IMR-90 (cell line): ENCODE measurements around the gene NCK1. TPM values are rescaled to one million over a fixed set of nuclear protein-coding genes. Genes with fewer than 3 reads are reported as not detected.

Experiments
- ATAC-seq: fragments of 200-7000 bp; cut with Tn5 transposase; 2 replicates; pipeline ENCODE4 v1.9.1; 2020; ENCODE audit warnings: low read depth, mild to moderate bottlenecking, moderate library complexity
- BruUV-seq: library from RNA; stranded (reverse); fragments of 400-500 nt; replicated peaks from 2 replicates; lab custom pipeline; 2021; lab: Mats Ljungman, UMichigan
- CTCF ChIA-PET: fragments of 300-600 bp; formaldehyde crosslinking; extraction: SDS; loops from one replicate; lab custom pipeline; 2021; ENCODE audit warnings: antibody characterized with exemption; lab: Yijun Ruan, JAX
- POLR2A ChIA-PET: fragments of 300-600 bp; sonication (Branson Sonifier 250); formaldehyde crosslinking; loops from one replicate; lab custom pipeline; 2022; ENCODE audit warnings: antibody characterized with exemption; ENCODE audit not compliant: unreplicated experiment; lab: Charles Lee
- DNase-seq: peaks from one replicate; pipeline ENCODE4 v3.0.0; 2013
- H2AFZ ChIP-seq: replicated peaks from 2 replicates; pipeline ENCODE3; 2013; ENCODE audit warnings: low read length, mild to moderate bottlenecking; ENCODE audit not compliant: poor library complexity
- H2AK5ac ChIP-seq: 2 replicates; pipeline ENCODE4 v1.6.1; 2013; ENCODE audit warnings: low read depth, low read length, inconsistent platforms
- H2AK9ac ChIP-seq: replicated peaks from 2 replicates; pipeline ENCODE3; 2013; ENCODE audit warnings: mild to moderate bottlenecking, low read depth, low read length, moderate library complexity; ENCODE audit not compliant: poor library complexity
- H2BK120ac ChIP-seq: 2 replicates; pipeline ENCODE4 v1.6.1; 2013; ENCODE audit warnings: low read depth, low read length, inconsistent platforms
- H2BK15ac ChIP-seq: 3 replicates; pipeline ENCODE4 v1.6.1; 2013; ENCODE audit warnings: low read depth, low read length, inconsistent platforms
- H2BK20ac ChIP-seq: 2 replicates; pipeline ENCODE4 v1.6.1; 2013; ENCODE audit warnings: low read depth, mild to moderate bottlenecking, inconsistent platforms, low read length, moderate library complexity
- H2BK5ac ChIP-seq: 2 replicates; pipeline ENCODE4 v1.6.1; 2013; ENCODE audit warnings: mild to moderate bottlenecking, low read depth, low read length, inconsistent platforms; ENCODE audit not compliant: poor library complexity, severe bottlenecking
- H3K14ac ChIP-seq: replicated peaks from 2 replicates; pipeline ENCODE4 v1.6.1; 2013; ENCODE audit warnings: low read depth, low read length, inconsistent platforms
- H3K18ac ChIP-seq: 2 replicates; pipeline ENCODE4 v1.6.1; 2013; ENCODE audit warnings: low read depth, low read length, control low read depth
- H3K23ac ChIP-seq: 2 replicates; pipeline ENCODE4 v1.6.1; 2013; ENCODE audit warnings: low read depth, low read length, inconsistent platforms
- H3K27ac ChIP-seq: 2 replicates; pipeline ENCODE4 v1.5.1; 2013; ENCODE audit warnings: mild to moderate bottlenecking, control low read depth, low read length; ENCODE audit not compliant: insufficient read depth
- H3K27me3 ChIP-seq: 2 replicates; pipeline ENCODE4 v1.6.1; 2013; ENCODE audit warnings: low read length; ENCODE audit not compliant: control insufficient read depth, insufficient read depth
- H3K36me3 ChIP-seq: 2 replicates; pipeline ENCODE4 v1.6.1; 2013; ENCODE audit warnings: low read length, mixed read lengths; ENCODE audit not compliant: control insufficient read depth, insufficient read depth
- H3K4ac ChIP-seq: 2 replicates; pipeline ENCODE4 v1.6.1; 2013; ENCODE audit warnings: low read depth, low read length, inconsistent platforms
- H3K4me1 ChIP-seq: 2 replicates; pipeline ENCODE4 v1.6.1; 2013; ENCODE audit warnings: low read length, mixed read lengths; ENCODE audit not compliant: control insufficient read depth, insufficient read depth
- H3K4me2 ChIP-seq: 2 replicates; pipeline ENCODE4 v1.6.1; 2013; ENCODE audit warnings: low read depth, mild to moderate bottlenecking, control low read depth, low read length, moderate library complexity
- H3K4me3 ChIP-seq: 2 replicates; pipeline ENCODE4 v1.5.1; 2013; ENCODE audit warnings: low read depth, mild to moderate bottlenecking, control low read depth, low read length, moderate library complexity; ENCODE audit not compliant: insufficient read depth
- H3K56ac ChIP-seq: 2 replicates; pipeline ENCODE4 v1.6.1; 2013; ENCODE audit warnings: low read length, inconsistent platforms; ENCODE audit not compliant: insufficient read depth; ENCODE audit errors: extremely low read depth
- H3K79me1 ChIP-seq, 2 experiments: 2 replicates each; pipeline ENCODE4 v1.6.1; 2013; ENCODE audit warnings: low read length in 2 of 2, inconsistent platforms in 1 of 2, low read depth in 1 of 2
- H3K9ac ChIP-seq: 2 replicates; pipeline ENCODE4 v1.6.1; 2013; ENCODE audit warnings: low read depth, low read length, control low read depth
- H3K9me1 ChIP-seq: 2 replicates; pipeline ENCODE4 v1.6.1; 2013; ENCODE audit warnings: low read length, inconsistent platforms; ENCODE audit not compliant: insufficient read depth
- H3K9me3 ChIP-seq: 2 replicates; pipeline ENCODE4 v1.6.1; 2013; ENCODE audit warnings: low read length; ENCODE audit not compliant: control insufficient read depth, insufficient read depth
- H4K20me1 ChIP-seq: 2 replicates; pipeline ENCODE4 v1.6.1; 2013; ENCODE audit warnings: low read length, inconsistent platforms; ENCODE audit not compliant: insufficient read depth
- H4K5ac ChIP-seq: 2 replicates; pipeline ENCODE4 v1.6.1; 2013; ENCODE audit warnings: mild to moderate bottlenecking, low read depth, low read length, control low read depth
- H4K8ac ChIP-seq, 2 experiments: 2 replicates each; pipeline ENCODE4 v1.6.1; 2013; ENCODE audit warnings: low read depth in 2 of 2, low read length in 2 of 2, control low read depth in 1 of 2, inconsistent platforms in 1 of 2
- H4K91ac ChIP-seq: 2 replicates; pipeline ENCODE4 v1.6.1; 2013; ENCODE audit warnings: low read depth, low read length, inconsistent platforms; ENCODE audit not compliant: insufficient read depth
- BHLHE40 ChIP-seq: fragments of 150-350 bp; IDR thresholded peaks from 2 replicates; pipeline ENCODE4 v1.6.1; 2016; ENCODE audit warnings: mild to moderate bottlenecking, low read depth, low read length
- FOS ChIP-seq: fragments of 150-350 bp; IDR thresholded peaks from 2 replicates; pipeline ENCODE4 v1.6.1; 2016; ENCODE audit warnings: low read depth, low read length
- MAZ ChIP-seq: IDR thresholded peaks from 2 replicates; pipeline ENCODE4 v1.6.1; 2012; ENCODE audit warnings: low read depth, mild to moderate bottlenecking, low read length, improper control_type of control experiment, moderate library complexity, borderline replicate concordance
- RAD21 ChIP-seq: IDR thresholded peaks from 2 replicates; pipeline ENCODE4 v1.6.1; 2012; ENCODE audit warnings: low read length, improper control_type of control experiment
- RCOR1 ChIP-seq: IDR thresholded peaks from 2 replicates; pipeline ENCODE4 v1.6.1; 2012; ENCODE audit warnings: mild to moderate bottlenecking, low read length, improper control_type of control experiment; ENCODE audit not compliant: insufficient replicate concordance
- WGBS, 2 experiments: methylation state at CpG; one replicate each; pipeline versions ENCODE4 v1.1.5 to v1.1.7; 2013; ENCODE audit warnings: missing lambda C conversion rate in 2 of 2; ENCODE audit not compliant: insufficient read length in 1 of 2; ENCODE audit errors: extremely low coverage in 2 of 2; 5-methylcytosine and 5-hydroxymethylcytosine counted together
- dilution Hi-C: fragments of 300-500 bp; cut with HindIII; formaldehyde crosslinking; loops from one replicate; pipeline ENCODE4 v1.14.3; 2018; ENCODE audit warnings: low sequenced_read_pairs; ENCODE audit not compliant: unreplicated experiment
- in situ Hi-C: fragments of 300-500 bp; cut with MboI; formaldehyde crosslinking; loops from 3 replicates; pipeline ENCODE4 v1.14.3; 2019; ENCODE audit warnings: low sequenced_read_pairs, inconsistent platforms, mixed read lengths
- intact Hi-C: fragments of 100-400 bp; cut with micrococcal nuclease; formaldehyde crosslinking; loops from 2 replicates; pipeline ENCODE4 v1.10.0; 2022
- polyA plus RNA-seq, 3 experiments: library from polyadenylated mRNA; depleted of rRNA; stranded (reverse); fragments of >200 nt; gene quantifications; 2 replicates each; pipeline ENCODE4 v1.2.3, GENCODE V29; 2012; ENCODE audit warnings: low replicate concordance in 1 of 3
- total RNA-seq: library from RNA; depleted of rRNA; stranded (reverse); fragments of >200 nt; gene quantifications from 2 replicates; pipeline ENCODE4 v1.2.3, GENCODE V29; 2012
- TF ChIP-seq, protein P1 (sequence below): fragments of 150-350 bp; IDR thresholded peaks from 2 replicates; pipeline ENCODE4 v1.6.1; 2016; ENCODE audit warnings: low read depth, mild to moderate bottlenecking, low read length, moderate library complexity, borderline replicate concordance

The NCK1 gene
- total and polyA plus RNA-seq, 2 of the 4 experiments (the other 2 are of a cell fraction): 23.7 to 24.3 TPM

DNA sequence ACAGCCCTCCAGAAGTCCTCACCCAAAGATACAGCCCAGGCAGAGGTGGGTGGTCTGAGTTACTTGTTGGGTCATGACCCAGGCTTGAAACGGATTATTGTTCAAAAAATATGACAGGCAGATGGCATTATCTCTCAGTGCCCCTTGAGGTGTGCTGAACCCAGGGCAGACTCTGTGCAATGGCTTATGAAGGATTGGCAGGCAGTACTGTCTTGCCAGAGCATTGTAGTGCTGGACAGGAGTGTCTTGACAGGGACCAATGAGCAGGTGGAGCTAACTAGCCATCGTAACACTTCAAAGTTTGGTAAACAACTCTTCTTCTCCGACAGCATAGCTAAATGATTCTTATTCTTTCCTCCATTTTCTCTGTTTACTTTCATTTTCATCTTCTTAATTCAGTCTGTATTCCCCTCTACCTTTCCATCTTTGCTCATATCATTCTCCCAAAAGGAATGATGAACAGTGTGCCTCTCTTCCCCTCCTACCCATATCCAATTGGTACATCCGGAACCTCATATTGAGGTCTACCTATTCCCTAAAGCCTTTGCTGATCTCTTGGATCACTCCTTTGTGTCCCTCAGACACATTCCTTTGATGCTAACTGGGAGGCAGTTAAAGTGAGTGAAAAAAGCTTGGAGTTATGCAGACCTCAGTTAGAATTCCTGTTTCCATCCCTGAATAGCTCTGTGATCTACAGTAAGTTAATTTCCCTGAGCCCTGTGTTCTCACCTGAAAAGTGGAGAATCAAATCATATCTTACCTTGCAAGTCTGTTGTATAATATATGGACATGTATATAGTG is 93.2 kb downstream of the NCK1 start (continued):
- no peak for TF ChIP-seq RAD21
- TF ChIP-seq MAZ: no peak

- H3K4me1 ChIP-seq: peaks cover 24% of the 10 kb centered on the region
- no peaks in the 10 kb centered on the region for H3K27me3 ChIP-seq
- no peaks in the 10 kb centered on the region for H4K20me1 ChIP-seq
- no peaks in the 10 kb centered on the region for H3K36me3 ChIP-seq
- H3K79me1 ChIP-seq: peaks cover 5 to 27% of the 10 kb centered on the region in 2 experiments
- dilution Hi-C loops: no loop called here
- H3K56ac ChIP-seq: peak overlapping the region; percentile 81
- H4K8ac ChIP-seq: peak overlapping the region; percentile 6 to 82; a peak in 3 of 4 replicates
- no peak overlapping the region for H3K9ac ChIP-seq
- peak overlapping the region; percentile 66; the same call in 1 of the 2 replicates for H3K27ac ChIP-seq
- TF ChIP-seq, protein P1, sequence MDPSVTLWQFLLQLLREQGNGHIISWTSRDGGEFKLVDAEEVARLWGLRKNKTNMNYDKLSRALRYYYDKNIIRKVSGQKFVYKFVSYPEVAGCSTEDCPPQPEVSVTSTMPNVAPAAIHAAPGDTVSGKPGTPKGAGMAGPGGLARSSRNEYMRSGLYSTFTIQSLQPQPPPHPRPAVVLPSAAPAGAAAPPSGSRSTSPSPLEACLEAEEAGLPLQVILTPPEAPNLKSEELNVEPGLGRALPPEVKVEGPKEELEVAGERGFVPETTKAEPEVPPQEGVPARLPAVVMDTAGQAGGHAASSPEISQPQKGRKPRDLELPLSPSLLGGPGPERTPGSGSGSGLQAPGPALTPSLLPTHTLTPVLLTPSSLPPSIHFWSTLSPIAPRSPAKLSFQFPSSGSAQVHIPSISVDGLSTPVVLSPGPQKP: no peak
- TF ChIP-seq FOS: peak; percentile 72
- peak; percentile 66 for TF ChIP-seq RCOR1
- peak; percentile 46; the same call in 1 of the 2 replicates for TF ChIP-seq BHLHE40
- H3K18ac ChIP-seq: peak overlapping the region; percentile 84; the same call in 1 of the 2 replicates
- 17% methylated on average over 1 of the region's 2 CpGs; no CpG with 5 or more reads in 1 of the 2 experiments for WGBS, 2 experiments
- peak overlapping the region; percentile 83; the same call in 1 of the 2 replicates for H3K14ac ChIP-seq
- peak overlapping the region; percentile 86; the same call in 2 of the 3 replicates for H2BK15ac ChIP-seq
- peak overlapping the region; percentile 76; the same call in 1 of the 2 replicates for H3K23ac ChIP-seq
- ATAC-seq: peak; percentile 87
- H4K5ac ChIP-seq: peak overlapping the region; percentile 57; the same call in 1 of the 2 replicates
- peaks cover 13% of the 10 kb centered on the region for H3K9me1 ChIP-seq
- ChIA-PET POLR2A (no interaction called here), CTCF (interaction anchor here (1.8 to 2.0 kb wide), 2 partner anchors 58 to 203 kb away, joined by 5 to 12 read pairs; partner anchors contain the start of gene STAG1)
- peak; percentile 96 for DNase-seq
- in situ Hi-C loops: no loop called here
- no peaks in the 10 kb centered on the region for H3K9me3 ChIP-seq
- H3K4me2 ChIP-seq: peak overlapping the region; percentile 60; the same call in 1 of the 2 replicates
- intact Hi-C loops: loop anchor here (5.0 kb wide), 1 partner anchor 94 kb away; the partner anchor contains the start of gene NCK1
- no peak overlapping the region for H3K4me3 ChIP-seq
- BruUV-seq: no TSS peak
- H2BK20ac ChIP-seq: peak overlapping the region; percentile 94
- peak overlapping the region; percentile 73; the same call in 1 of the 2 replicates for H2AK5ac ChIP-seq
- peak overlapping the region; percentile 86 for H3K4ac ChIP-seq
- H2BK5ac ChIP-seq: peak overlapping the region; percentile 93
- H4K91ac ChIP-seq: peak overlapping the region; percentile 88
- H2AFZ ChIP-seq: no peak overlapping the region
- peak overlapping the region; percentile 91 for H2BK120ac ChIP-seq
- H2AK9ac ChIP-seq: no peak overlapping the region
These were observed 93.8 kb downstream of the NCK1 start for GRCh38 chr3:136955813-136956212.
